ENCODE data around the gene SBNO2.

DNA sequence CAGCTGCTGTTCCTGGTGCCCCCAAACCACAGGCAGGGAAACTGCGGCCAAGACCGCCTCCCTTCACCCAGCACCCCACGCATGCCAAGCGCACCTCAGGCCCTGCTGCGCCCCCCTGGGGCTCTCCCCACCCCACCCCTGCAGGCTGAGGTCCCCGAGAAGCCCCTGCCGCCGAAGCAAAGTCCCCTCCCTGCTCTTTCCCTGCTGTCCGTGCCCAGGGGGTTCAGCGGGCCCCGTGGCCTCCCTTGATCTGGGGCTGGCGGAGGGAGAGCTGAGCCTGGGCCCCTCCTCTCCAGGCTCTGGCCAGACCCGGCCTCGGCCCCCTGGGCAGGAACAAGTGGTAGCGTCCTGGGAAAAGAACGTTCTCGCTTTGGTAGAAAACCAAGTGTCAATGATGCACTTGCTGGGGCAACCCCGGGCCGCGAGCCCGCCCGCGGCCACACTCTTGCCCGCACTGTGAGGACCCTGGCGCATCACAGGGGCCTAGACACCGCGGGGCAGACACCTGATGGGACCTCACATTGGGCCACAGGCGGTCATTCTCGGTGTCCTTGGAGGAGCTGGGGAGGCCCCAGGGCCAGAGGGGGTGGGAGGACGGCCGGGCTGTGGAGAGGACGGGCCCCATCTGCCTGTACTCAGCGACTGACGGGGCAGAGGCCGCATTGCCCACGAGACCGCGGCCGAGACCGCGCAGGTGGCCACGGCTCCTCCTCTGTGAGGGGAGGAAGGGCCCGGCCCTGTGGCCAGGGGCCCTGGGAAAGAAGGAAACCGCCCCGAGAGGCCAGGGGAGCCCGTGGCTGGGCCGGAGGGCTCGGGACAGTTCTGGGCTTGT is 41.3 kb downstream of the SBNO2 start:
- TF ChIP-seq, protein P1, sequence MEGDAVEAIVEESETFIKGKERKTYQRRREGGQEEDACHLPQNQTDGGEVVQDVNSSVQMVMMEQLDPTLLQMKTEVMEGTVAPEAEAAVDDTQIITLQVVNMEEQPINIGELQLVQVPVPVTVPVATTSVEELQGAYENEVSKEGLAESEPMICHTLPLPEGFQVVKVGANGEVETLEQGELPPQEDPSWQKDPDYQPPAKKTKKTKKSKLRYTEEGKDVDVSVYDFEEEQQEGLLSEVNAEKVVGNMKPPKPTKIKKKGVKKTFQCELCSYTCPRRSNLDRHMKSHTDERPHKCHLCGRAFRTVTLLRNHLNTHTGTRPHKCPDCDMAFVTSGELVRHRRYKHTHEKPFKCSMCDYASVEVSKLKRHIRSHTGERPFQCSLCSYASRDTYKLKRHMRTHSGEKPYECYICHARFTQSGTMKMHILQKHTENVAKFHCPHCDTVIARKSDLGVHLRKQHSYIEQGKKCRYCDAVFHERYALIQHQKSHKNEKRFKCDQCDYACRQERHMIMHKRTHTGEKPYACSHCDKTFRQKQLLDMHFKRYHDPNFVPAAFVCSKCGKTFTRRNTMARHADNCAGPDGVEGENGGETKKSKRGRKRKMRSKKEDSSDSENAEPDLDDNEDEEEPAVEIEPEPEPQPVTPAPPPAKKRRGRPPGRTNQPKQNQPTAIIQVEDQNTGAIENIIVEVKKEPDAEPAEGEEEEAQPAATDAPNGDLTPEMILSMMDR (conservative IDR thresholded peaks at IDR 0.05; ENCODE audit: low read length), result no peak
- TF ChIP-seq EZH2phosphoT487 (IDR thresholded peaks at IDR 0.05; ENCODE audit: borderline replicate concordance), result no peak

Measured in Loucy (cell line).